ENCODE results near the gene CFAP410. TPM values are rescaled to one million over a fixed set of nuclear protein-coding genes. Genes with fewer than 3 reads are reported as not detected.

CFAP410 gene
- total RNA-seq, result 16.8 TPM
- long read RNA-seq, partial matches to known transcripts, result 0 of 5 reads
- long read RNA-seq, other reads (novel, unspliced or antisense), result 5 of 5 reads

- DNase-seq (ENCODE audit: missing footprints), result peak; percentile 97
- intact Hi-C loops (cut with DNase I), result loop anchor here (5.0 kb wide), 1 partner anchor 98 kb away; no protein-coding TSS in a partner anchor
- peak; percentile 94 for ATAC-seq
Observed at GRCh38 chr21:44338971-44339910, at the start of gene CFAP410. TSS of gene CFAP410 (minus strand) at chr21:44339390. CDS start at chr21:44339194, 196 bp downstream.

GRCh38 chr21:44384968-44385367 lies 45.8 kb upstream of the CFAP410 start:
- no peak for ATAC-seq
- DNase-seq (ENCODE audit: missing footprints), result no peak
- intact Hi-C loops (cut with DNase I), result no loop called here

GRCh38 chr21:44383216-44383615 lies 44.0 kb upstream of the CFAP410 start:
- no peak for ATAC-seq
- intact Hi-C loops (cut with DNase I), result no loop called here
- DNase-seq (ENCODE audit: missing footprints), result no peak

GRCh38 chr21:44382536-44382935 lies 43.3 kb upstream of the CFAP410 start:
- intact Hi-C loops (cut with DNase I), result no loop called here
- ATAC-seq, result no peak
- DNase-seq (ENCODE audit: missing footprints), result no peak

- ATAC-seq (no peak), DNase-seq (ENCODE audit: missing footprints) (no peak)
- intact Hi-C loops (cut with DNase I), result no loop called here
Observed at GRCh38 chr21:44381874-44382273, 42.7 kb upstream of the CFAP410 start.

- ATAC-seq (no peak), DNase-seq (ENCODE audit: missing footprints) (no peak)
- intact Hi-C loops (cut with DNase I), result no loop called here
Observed at GRCh38 chr21:44380876-44381275, 41.7 kb upstream of the CFAP410 start.

GRCh38 chr21:44379991-44380865 lies 41.0 kb upstream of the CFAP410 start:
- intact Hi-C loops (cut with DNase I), result no loop called here
- ATAC-seq (no peak), DNase-seq (ENCODE audit: missing footprints) (no peak)

- ATAC-seq, result no peak
- intact Hi-C loops (cut with DNase I), result no loop called here
Observed at GRCh38 chr21:44379515-44379848, 40.3 kb upstream of the CFAP410 start.

GRCh38 chr21:44378646-44379514 lies 39.7 kb upstream of the CFAP410 start:
- ATAC-seq (no peak), DNase-seq (ENCODE audit: missing footprints) (no peak)
- intact Hi-C loops (cut with DNase I), result no loop called here

More at GRCh38 chr21:44379515-44379848, 40.3 kb upstream of the CFAP410 start:
- no peak for DNase-seq (ENCODE audit: missing footprints)

- no peak for ATAC-seq
- intact Hi-C loops (cut with DNase I), result no loop called here
- DNase-seq (ENCODE audit: missing footprints), result no peak
Observed at GRCh38 chr21:44377922-44378645, 38.9 kb upstream of the CFAP410 start.

GRCh38 chr21:44377201-44377921 lies 38.2 kb upstream of the CFAP410 start:
- intact Hi-C loops (cut with DNase I), result no loop called here
- ATAC-seq, result no peak
- no peak for DNase-seq (ENCODE audit: missing footprints)

- intact Hi-C loops (cut with DNase I), result no loop called here
- DNase-seq (ENCODE audit: missing footprints) (no peak), ATAC-seq (no peak)
Observed at GRCh38 chr21:44376606-44377005, 37.4 kb upstream of the CFAP410 start.

GRCh38 chr21:44375761-44376241 lies 36.6 kb upstream of the CFAP410 start:
- no peak for DNase-seq (ENCODE audit: missing footprints)
- ATAC-seq, result no peak
- intact Hi-C loops (cut with DNase I), result no loop called here

- intact Hi-C loops (cut with DNase I), result no loop called here
- ATAC-seq, result no peak
- no peak for DNase-seq (ENCODE audit: missing footprints)
Observed at GRCh38 chr21:44375281-44375651, 36.1 kb upstream of the CFAP410 start.

- DNase-seq (ENCODE audit: missing footprints) (no peak), ATAC-seq (no peak)
- intact Hi-C loops (cut with DNase I), result no loop called here
Observed at GRCh38 chr21:44374601-44375280, 35.6 kb upstream of the CFAP410 start.

- no peak for DNase-seq (ENCODE audit: missing footprints)
- no peak for ATAC-seq
- intact Hi-C loops (cut with DNase I), result no loop called here
Observed at GRCh38 chr21:44372616-44373015, 33.4 kb upstream of the CFAP410 start.

- ATAC-seq (no peak), DNase-seq (ENCODE audit: missing footprints) (no peak)
- intact Hi-C loops (cut with DNase I), result no loop called here
Observed at GRCh38 chr21:44371596-44371995, 32.4 kb upstream of the CFAP410 start.

Data from Right ventricle myocardium inferior (tissue), 1 donor.